CD8-positive, alpha-beta memory T cell (primary cell): ENCODE measurements around the gene CNTROB. TPM values are rescaled to one million over a fixed set of nuclear protein-coding genes. Genes with fewer than 3 reads are reported as not detected.

Experiments used
- CTCF ChIA-PET: fragments of 350-600 bp; sonication (Branson Sonifier 250); formaldehyde crosslinking; loops from one replicate; lab custom pipeline; 2021; ENCODE audit warnings: antibody characterized with exemption; lab: Charles Lee
- POLR2A ChIA-PET: fragments of 350-600 bp; sonication (Branson Sonifier 250); formaldehyde crosslinking; loops from one replicate; lab custom pipeline; 2021; ENCODE audit warnings: antibody characterized with exemption; lab: Charles Lee
- DNase-seq, 5 donors: peaks; one replicate each; pipeline versions ENCODE4 v3.0.0 to v3.0.0-alpha.2; 2020 to 2022; ENCODE audit warnings: mixed read lengths in 1 of 5
- H3K27ac ChIP-seq: one replicate; pipeline ENCODE4 v1.7.0; 2013; ENCODE audit warnings: low read depth, mild to moderate bottlenecking, low read length, moderate library complexity
- H3K27me3 ChIP-seq: 2 replicates; pipeline ENCODE4 v1.7.0; 2013; ENCODE audit warnings: low read length, mild to moderate bottlenecking; ENCODE audit not compliant: insufficient read depth, poor library complexity, severe bottlenecking
- H3K36me3 ChIP-seq: 2 replicates; pipeline ENCODE4 v1.7.0; 2013; ENCODE audit warnings: mild to moderate bottlenecking, low read length, moderate library complexity; ENCODE audit not compliant: insufficient read depth
- H3K4me1 ChIP-seq: 2 replicates; pipeline ENCODE4 v1.7.0; 2013; ENCODE audit warnings: mild to moderate bottlenecking, low read length, moderate library complexity; ENCODE audit not compliant: insufficient read depth
- H3K4me3 ChIP-seq: 2 replicates; pipeline ENCODE4 v1.7.0; 2013; ENCODE audit warnings: mild to moderate bottlenecking, low read length
- H3K9me3 ChIP-seq: 2 replicates; pipeline ENCODE4 v1.7.0; 2013; ENCODE audit warnings: mild to moderate bottlenecking, low read length
- H3K27ac Mint-ChIP-seq, 8 donors: one replicate each; pipeline ENCODE4 v1.8.0; 2020 to 2021; ENCODE audit warnings: mixed read lengths in 8 of 8, mild to moderate bottlenecking in 6 of 8, inconsistent platforms in 3 of 8, moderate library complexity in 3 of 8
- H3K27me3 Mint-ChIP-seq, 2 donors: one replicate each; pipeline ENCODE4 v1.8.0; 2020 to 2021; ENCODE audit warnings: mixed read lengths in 2 of 2, mild to moderate bottlenecking in 1 of 2, moderate library complexity in 1 of 2
- H3K36me3 Mint-ChIP-seq, 3 donors: one replicate each; pipeline ENCODE4 v1.8.0; 2020 to 2021; ENCODE audit warnings: mixed read lengths in 3 of 3, inconsistent platforms in 1 of 3, mild to moderate bottlenecking in 1 of 3
- H3K4me1 Mint-ChIP-seq, 3 donors: one replicate each; pipeline ENCODE4 v1.8.0; 2020 to 2021; ENCODE audit warnings: mixed read lengths in 3 of 3, inconsistent platforms in 1 of 3, mild to moderate bottlenecking in 1 of 3
- H3K4me3 Mint-ChIP-seq, 7 donors: one replicate each; pipeline ENCODE4 v1.8.0; 2020 to 2021; ENCODE audit warnings: mixed read lengths in 7 of 7, mild to moderate bottlenecking in 6 of 7, moderate library complexity in 4 of 7, inconsistent platforms in 2 of 7
- H3K9me3 Mint-ChIP-seq, 5 donors: one replicate each; pipeline ENCODE4 v1.8.0; 2020 to 2022; ENCODE audit warnings: mixed read lengths in 5 of 5, mild to moderate bottlenecking in 3 of 5, moderate library complexity in 2 of 5, inconsistent platforms in 1 of 5
- polyA plus RNA-seq: library from polyadenylated mRNA; unstranded; fragments of 300-500 nt; fragmentation: Illumina TruSeq; gene quantifications from one replicate; pipeline ENCODE4 v1.2.3, GENCODE V29; 2021
- total RNA-seq, 2 experiments: library from RNA; stranded (reverse); gene quantifications; one replicate each; pipeline ENCODE4 v1.2.3, GENCODE V29; 2021

Gene CNTROB
- total and polyA plus RNA-seq, 3 experiments from 2014 or later: 12.0 to 46.8 (median 44.3) TPM

DNA sequence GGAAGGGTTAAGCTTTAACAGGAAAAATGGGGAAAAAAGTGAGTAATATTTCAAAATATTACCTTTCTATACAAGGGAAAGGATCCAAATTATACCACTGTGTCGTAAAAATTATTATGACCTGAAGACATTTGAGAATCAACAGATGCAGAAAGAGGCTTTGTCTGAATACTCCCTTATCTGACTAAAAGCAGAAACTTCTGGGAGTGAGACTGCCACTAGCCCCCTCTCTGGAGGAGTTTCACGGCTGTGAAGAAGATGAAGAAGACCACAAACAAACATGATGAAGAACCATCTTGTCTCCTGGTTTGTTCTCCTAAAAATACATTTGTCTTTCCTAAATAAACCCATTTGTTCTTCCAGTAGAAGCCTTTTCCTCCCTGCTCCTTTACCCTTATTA, 29.4 kb downstream of the CNTROB start:
- H3K9me3 ChIP-seq: no peaks in the 10 kb centered on the region
- no peaks in the 10 kb centered on the region for H3K9me3 Mint-ChIP-seq
- H3K27me3 Mint-ChIP-seq: peaks cover 5 to 16% of the 10 kb centered on the region in 2 donors
- no peaks in the 10 kb centered on the region for H3K27me3 ChIP-seq
- no peak for DNase-seq
- H3K36me3 ChIP-seq: no peaks in the 10 kb centered on the region
- no peak overlapping the region for H3K27ac ChIP-seq
- H3K4me1 Mint-ChIP-seq: no peaks in the 10 kb centered on the region
- H3K27ac Mint-ChIP-seq: no peak overlapping the region
- no peak overlapping the region for H3K4me3 ChIP-seq
- no peaks in the 10 kb centered on the region for H3K36me3 Mint-ChIP-seq
- POLR2A ChIA-PET: no interaction called here
- H3K4me3 Mint-ChIP-seq: no peak overlapping the region
- H3K4me1 ChIP-seq: no peaks in the 10 kb centered on the region
- CTCF ChIA-PET: no interaction called here

DNA sequence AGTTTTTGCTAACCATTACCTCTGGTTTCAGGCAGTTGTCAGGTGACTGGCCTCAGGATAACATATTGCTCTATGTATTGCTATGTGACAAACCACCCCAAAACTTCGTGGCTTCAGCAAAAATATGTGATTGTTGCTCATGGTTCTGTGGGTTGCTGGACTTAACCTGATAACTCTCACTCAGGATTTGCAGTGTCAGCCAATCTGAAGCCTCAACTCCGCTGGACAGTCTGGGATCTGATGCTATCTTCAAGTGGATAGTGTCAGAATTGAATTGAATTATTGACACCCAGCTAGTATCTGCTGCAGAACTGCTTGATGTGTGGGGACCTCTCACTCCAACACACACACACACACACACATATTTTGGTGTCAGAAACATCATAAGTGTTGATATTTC, 35.7 kb downstream of the CNTROB start:
- Histone ChIP-seq H3K4me3 (no peak overlapping the region), H3K4me1 (no peaks in the 10 kb centered on the region), H3K27me3 (no peaks in the 10 kb centered on the region), H3K36me3 (no peaks in the 10 kb centered on the region), H3K27ac (no peak overlapping the region), H3K9me3 (no peaks in the 10 kb centered on the region)
- H3K36me3 Mint-ChIP-seq: no peaks in the 10 kb centered on the region
- no peaks in the 10 kb centered on the region for H3K4me1 Mint-ChIP-seq
- ChIA-PET POLR2A (interaction anchor here (0.5 kb wide), 1 partner anchor 78 kb away, joined by 3 read pairs; no protein-coding TSS in a partner anchor), CTCF (no interaction called here)
- peaks cover 5 to 24% of the 10 kb centered on the region in 2 donors for H3K27me3 Mint-ChIP-seq
- H3K9me3 Mint-ChIP-seq: no peaks in the 10 kb centered on the region
- H3K4me3 Mint-ChIP-seq: no peak overlapping the region
- DNase-seq: no peak
- no peak overlapping the region for H3K27ac Mint-ChIP-seq

DNA sequence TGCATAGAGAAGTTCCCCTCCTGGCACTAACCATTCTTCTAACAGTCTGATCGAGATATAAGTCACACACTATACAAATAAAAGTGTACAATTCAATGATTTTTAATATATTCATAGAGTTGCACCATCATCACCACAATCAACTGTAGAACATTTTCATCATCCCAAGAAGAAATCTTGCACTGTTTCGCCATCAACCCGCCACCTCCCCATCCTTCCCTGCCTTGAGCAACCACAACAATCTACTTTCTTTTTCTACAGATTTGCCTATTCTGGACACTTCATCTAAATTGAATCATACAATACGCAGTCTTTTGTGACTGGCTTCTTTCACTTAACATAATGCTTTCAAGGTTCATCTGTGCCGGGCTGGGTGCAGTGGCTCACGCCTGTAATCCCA, 37.4 kb downstream of the CNTROB start:
- H3K4me3 ChIP-seq: no peak overlapping the region
- no peaks in the 10 kb centered on the region for H3K36me3 ChIP-seq
- Mint-ChIP-seq H3K27me3 (peaks cover 12 to 25% of the 10 kb centered on the region in 2 donors), H3K4me3 (no peak overlapping the region), H3K4me1 (no peaks in the 10 kb centered on the region), H3K27ac (no peak overlapping the region), H3K36me3 (peaks cover 0 to 3% (median under 1%) of the 10 kb centered on the region in 3 donors), H3K9me3 (peaks cover 3 to 11% (median 6%) of the 10 kb centered on the region in 5 donors)
- H3K27ac ChIP-seq: no peak overlapping the region
- POLR2A ChIA-PET: no interaction called here
- H3K4me1 ChIP-seq: no peaks in the 10 kb centered on the region
- no peak for DNase-seq
- H3K27me3 ChIP-seq: no peaks in the 10 kb centered on the region
- H3K9me3 ChIP-seq: peaks cover under 1% of the 10 kb centered on the region
- CTCF ChIA-PET: no interaction called here

DNA sequence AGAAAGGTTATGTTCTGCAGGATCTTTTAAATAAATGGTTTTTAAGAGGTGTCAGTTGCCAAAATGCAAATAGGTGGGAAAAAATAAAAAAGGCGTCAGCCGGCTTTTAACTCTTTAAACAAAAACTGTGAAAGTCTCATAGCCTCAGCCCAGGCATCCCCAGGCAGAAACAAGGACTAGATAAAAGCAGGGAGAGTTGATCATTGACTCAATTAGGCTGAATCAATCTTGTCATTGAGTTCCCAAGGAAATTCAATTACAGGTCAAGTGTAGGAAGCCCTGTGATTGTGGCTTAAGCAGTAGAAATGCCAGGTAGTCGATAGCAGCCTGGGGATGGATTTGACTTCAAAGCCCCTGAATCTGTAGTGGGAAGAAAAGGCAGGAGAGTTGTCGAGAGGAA, 39.6 kb downstream of the CNTROB start:
- Histone ChIP-seq H3K36me3 (no peaks in the 10 kb centered on the region), H3K27ac (no peak overlapping the region), H3K9me3 (peaks cover 10% of the 10 kb centered on the region), H3K27me3 (no peaks in the 10 kb centered on the region), H3K4me1 (no peaks in the 10 kb centered on the region), H3K4me3 (no peak overlapping the region)
- no peak for DNase-seq
- H3K36me3 Mint-ChIP-seq: peaks cover 0 to 14% (median 2%) of the 10 kb centered on the region in 3 donors
- ChIA-PET POLR2A (no interaction called here), CTCF (interaction anchor here (1.4 to 1.7 kb wide), 2 partner anchors 8 to 71 kb away, joined by 3 read pairs; no protein-coding TSS in a partner anchor)
- H3K4me1 Mint-ChIP-seq: no peaks in the 10 kb centered on the region
- peaks cover 11 to 25% (median 19%) of the 10 kb centered on the region in 5 donors for H3K9me3 Mint-ChIP-seq
- no peak overlapping the region for H3K27ac Mint-ChIP-seq
- H3K4me3 Mint-ChIP-seq: no peak overlapping the region
- H3K27me3 Mint-ChIP-seq: peaks cover 16 to 36% of the 10 kb centered on the region in 2 donors

DNA sequence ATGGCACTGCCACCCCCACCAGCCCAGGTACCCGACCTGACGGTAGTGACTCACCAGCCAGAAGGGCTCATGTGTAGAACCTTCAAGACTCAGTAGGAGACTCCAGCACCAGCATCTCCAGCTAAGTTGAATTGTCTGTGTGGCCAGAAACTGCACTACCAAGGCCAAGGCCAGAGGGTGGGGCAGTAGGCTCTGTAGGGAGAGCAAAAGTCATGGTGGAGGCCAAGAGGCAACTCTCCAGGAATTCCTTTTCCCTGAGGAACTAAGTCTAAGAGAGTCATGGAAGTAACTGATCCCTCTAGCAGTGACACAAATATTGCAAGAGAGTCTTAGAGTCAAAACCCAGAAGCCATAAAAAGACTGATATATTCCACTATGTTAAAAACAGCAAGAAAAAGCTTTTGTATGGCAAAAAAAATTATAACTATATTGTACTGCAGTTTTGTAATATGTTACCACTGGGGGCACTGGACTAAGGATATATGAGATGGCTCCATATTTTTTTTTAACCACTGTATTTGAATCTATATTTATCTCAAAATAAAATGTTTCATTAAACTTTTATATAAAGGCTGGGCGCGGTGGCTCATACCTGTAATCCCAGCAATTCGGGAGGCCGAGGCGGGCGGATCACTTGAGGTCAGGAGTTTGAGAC, 40.3 kb downstream of the CNTROB start:
- H3K27me3 ChIP-seq: no peaks in the 10 kb centered on the region
- no peaks in the 10 kb centered on the region for H3K4me1 ChIP-seq
- peaks cover 11 to 25% (median 23%) of the 10 kb centered on the region in 5 donors for H3K9me3 Mint-ChIP-seq
- no peak overlapping the region for H3K4me3 ChIP-seq
- no peak overlapping the region for H3K4me3 Mint-ChIP-seq
- peaks cover 16 to 42% of the 10 kb centered on the region in 2 donors for H3K27me3 Mint-ChIP-seq
- H3K4me1 Mint-ChIP-seq: no peaks in the 10 kb centered on the region
- DNase-seq: no peak
- CTCF ChIA-PET: interaction anchor here (1.4 kb wide), 1 partner anchor 9 kb away, joined by 3 read pairs; no protein-coding TSS in a partner anchor
- no peak overlapping the region for H3K27ac ChIP-seq
- H3K36me3 ChIP-seq: no peaks in the 10 kb centered on the region
- POLR2A ChIA-PET: no interaction called here
- peaks cover 10% of the 10 kb centered on the region for H3K9me3 ChIP-seq
- H3K27ac Mint-ChIP-seq: no peak overlapping the region
- H3K36me3 Mint-ChIP-seq: peaks cover 2 to 14% (median 2%) of the 10 kb centered on the region in 3 donors

DNA sequence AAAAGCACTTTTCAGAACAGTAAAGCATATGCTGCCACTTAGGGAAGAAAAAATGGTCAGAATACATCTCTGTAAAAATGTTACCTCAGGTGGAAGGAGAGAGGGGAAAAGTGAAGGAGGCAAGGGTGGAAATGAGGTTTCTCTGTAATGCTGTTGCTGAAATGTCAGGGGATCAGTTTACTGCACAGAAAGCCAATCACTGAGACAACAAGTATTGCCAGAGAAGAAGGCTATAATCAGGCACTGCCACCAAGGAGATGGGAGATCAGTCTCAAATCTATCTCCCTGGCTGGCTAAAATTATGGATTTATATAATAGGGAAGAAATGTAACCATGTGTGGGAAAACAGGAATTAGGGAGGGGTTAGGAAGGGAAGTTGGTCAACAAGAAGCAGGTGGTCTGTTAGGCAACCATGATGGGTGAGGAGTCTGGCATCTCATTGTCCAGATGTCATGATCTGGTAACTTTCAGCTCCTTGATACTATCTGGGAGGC, 42.7 kb downstream of the CNTROB start:
- H3K36me3 Mint-ChIP-seq: peaks cover 2 to 17% (median 2%) of the 10 kb centered on the region in 3 donors
- ChIA-PET POLR2A (no interaction called here), CTCF (no interaction called here)
- Histone ChIP-seq H3K4me1 (no peaks in the 10 kb centered on the region), H3K9me3 (peaks cover 10% of the 10 kb centered on the region), H3K27me3 (no peaks in the 10 kb centered on the region), H3K36me3 (no peaks in the 10 kb centered on the region), H3K27ac (no peak overlapping the region), H3K4me3 (no peak overlapping the region)
- no peak for DNase-seq
- peaks cover 16 to 41% of the 10 kb centered on the region in 2 donors for H3K27me3 Mint-ChIP-seq
- peak overlapping the region in 1 of 7 donors; percentile 0 for H3K4me3 Mint-ChIP-seq
- H3K9me3 Mint-ChIP-seq: peaks cover 11 to 30% (median 23%) of the 10 kb centered on the region in 5 donors
- H3K4me1 Mint-ChIP-seq: no peaks in the 10 kb centered on the region
- no peak overlapping the region for H3K27ac Mint-ChIP-seq

DNA sequence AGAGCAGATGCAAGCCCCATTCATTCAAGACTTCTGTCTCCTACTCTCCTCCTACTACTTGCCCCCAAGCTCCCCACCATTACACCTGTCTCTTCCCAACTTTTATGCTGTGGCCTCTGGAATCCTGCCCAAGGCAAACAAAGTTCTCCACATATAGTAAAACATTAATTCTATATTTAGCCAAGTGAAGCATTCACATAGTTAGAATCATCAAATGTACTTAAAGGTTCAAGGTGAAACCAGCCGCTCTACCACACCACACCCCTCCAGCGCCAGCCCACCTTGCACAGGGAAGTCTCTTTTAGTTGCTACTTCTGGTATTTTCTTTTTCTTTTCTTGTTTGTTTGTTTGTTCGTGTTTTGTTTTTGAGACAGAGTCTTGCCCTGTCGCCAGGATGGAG, 45.0 kb downstream of the CNTROB start:
- no peak overlapping the region for H3K27ac ChIP-seq
- H3K9me3 ChIP-seq: peaks cover 10% of the 10 kb centered on the region
- Mint-ChIP-seq H3K9me3 (peaks cover 11 to 30% (median 23%) of the 10 kb centered on the region in 5 donors), H3K36me3 (peaks cover 2 to 17% (median 2%) of the 10 kb centered on the region in 3 donors), H3K27me3 (peaks cover 16 to 42% of the 10 kb centered on the region in 2 donors), H3K4me3 (no peak overlapping the region), H3K27ac (peak overlapping the region in 1 of 8 donors; percentile 90), H3K4me1 (no peaks in the 10 kb centered on the region)
- no peak for DNase-seq
- ChIA-PET CTCF (no interaction called here), POLR2A (no interaction called here)
- no peaks in the 10 kb centered on the region for H3K36me3 ChIP-seq
- no peaks in the 10 kb centered on the region for H3K27me3 ChIP-seq
- H3K4me3 ChIP-seq: no peak overlapping the region
- H3K4me1 ChIP-seq: no peaks in the 10 kb centered on the region

DNA sequence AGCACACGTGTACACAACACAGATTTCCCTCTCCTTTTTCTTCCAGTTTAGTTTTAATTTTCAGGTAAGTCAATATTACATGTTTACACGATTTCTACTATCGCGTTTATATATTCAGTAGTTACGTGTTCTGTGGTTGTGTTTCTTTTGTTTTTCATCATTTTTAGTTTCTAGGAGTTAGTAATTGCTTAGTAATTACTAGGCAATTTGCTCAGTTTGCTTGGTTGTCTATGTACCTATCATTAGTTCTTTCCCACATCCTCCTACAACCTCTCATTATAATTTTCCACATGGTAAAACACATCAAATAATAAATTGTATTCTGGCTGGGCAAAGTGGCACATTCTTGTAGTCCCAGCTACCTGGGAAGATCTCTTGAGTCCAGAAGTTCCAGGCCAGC, 45.8 kb downstream of the CNTROB start:
- Mint-ChIP-seq H3K36me3 (peaks cover 2 to 17% (median 2%) of the 10 kb centered on the region in 3 donors), H3K9me3 (peaks cover 11 to 30% (median 23%) of the 10 kb centered on the region in 5 donors), H3K4me1 (no peaks in the 10 kb centered on the region), H3K27ac (no peak overlapping the region), H3K4me3 (no peak overlapping the region), H3K27me3 (peaks cover 19 to 47% of the 10 kb centered on the region in 2 donors)
- no peak for DNase-seq
- H3K27ac ChIP-seq: no peak overlapping the region
- ChIA-PET POLR2A (no interaction called here), CTCF (no interaction called here)
- H3K4me3 ChIP-seq: no peak overlapping the region
- H3K9me3 ChIP-seq: peaks cover 10% of the 10 kb centered on the region
- no peaks in the 10 kb centered on the region for H3K4me1 ChIP-seq
- H3K27me3 ChIP-seq: no peaks in the 10 kb centered on the region
- H3K36me3 ChIP-seq: no peaks in the 10 kb centered on the region
